Naive thymus-derived CD4-positive, alpha-beta T cell (primary cell): ENCODE measurements around the gene EEF1AKMT1. TPM values are rescaled to one million over a fixed set of nuclear protein-coding genes. Genes with fewer than 3 reads are reported as not detected.
A peak's percentile ranks its signal among the peaks of the same experiment; 100 is the strongest.

Experiments used
- ATAC-seq: fragments of 150-1000 bp; cut with Tn5 transposase; 2 replicates; pipeline ENCODE4 v1.10.0; 2021; ENCODE audit warnings: mild to moderate bottlenecking, moderate library complexity
- CTCF ChIA-PET: fragments of 350-600 bp; sonication (Branson Sonifier 250); formaldehyde crosslinking; loops from one replicate; lab custom pipeline; 2021; ENCODE audit warnings: antibody characterized with exemption; lab: Charles Lee
- POLR2A ChIA-PET: fragments of 350-600 bp; sonication (Branson Sonifier 250); formaldehyde crosslinking; loops from one replicate; lab custom pipeline; 2021; ENCODE audit warnings: antibody characterized with exemption, inconsistent platforms; lab: Charles Lee
- DNase-seq, 9 donors: peaks; one replicate each; pipeline versions ENCODE4 v3.0.0 to v3.0.0-alpha.2; 2020 to 2022; ENCODE audit warnings: mixed read lengths in 1 of 9
- H3K27ac ChIP-seq: one replicate; pipeline ENCODE4 v1.7.0; 2013; ENCODE audit warnings: mild to moderate bottlenecking, low read depth, low read length, moderate library complexity
- H3K27me3 ChIP-seq, 2 donors: one replicate each; pipeline ENCODE4 v1.7.0; 2013; ENCODE audit warnings: low read length in 2 of 2, mild to moderate bottlenecking in 2 of 2, moderate library complexity in 2 of 2; ENCODE audit not compliant: control insufficient read depth in 2 of 2, insufficient read depth in 2 of 2
- H3K36me3 ChIP-seq, 3 experiments: 1 replicate in 2 of 3; 2 replicates in 1 of 3; pipeline ENCODE4 v1.7.0; 2013; ENCODE audit warnings: low read length in 3 of 3, mild to moderate bottlenecking in 3 of 3, moderate library complexity in 1 of 3; ENCODE audit not compliant: insufficient read depth in 3 of 3, control insufficient read depth in 2 of 3
- H3K4me1 ChIP-seq, 2 donors: one replicate each; pipeline ENCODE4 v1.7.0; 2013; ENCODE audit warnings: low read length in 2 of 2, mild to moderate bottlenecking in 2 of 2, moderate library complexity in 1 of 2; ENCODE audit not compliant: control insufficient read depth in 2 of 2, insufficient read depth in 2 of 2
- H3K4me3 ChIP-seq: 2 replicates; pipeline ENCODE4 v1.7.0; 2013; ENCODE audit warnings: mild to moderate bottlenecking, low read length
- H3K9me3 ChIP-seq, 3 experiments: 1 replicate in 2 of 3; 2 replicates in 1 of 3; pipeline ENCODE4 v1.7.0; 2013; ENCODE audit warnings: low read length in 3 of 3; ENCODE audit not compliant: control insufficient read depth in 2 of 3
- H3K27ac Mint-ChIP-seq, 9 donors: one replicate each; pipeline ENCODE4 v1.8.0; 2020 to 2022; ENCODE audit warnings: mixed read lengths in 9 of 9, mild to moderate bottlenecking in 8 of 9, moderate library complexity in 5 of 9, inconsistent platforms in 2 of 9
- H3K27me3 Mint-ChIP-seq, 5 donors: one replicate each; pipeline ENCODE4 v1.8.0; 2021 to 2022; ENCODE audit warnings: mixed read lengths in 5 of 5, mild to moderate bottlenecking in 1 of 5
- H3K36me3 Mint-ChIP-seq, 5 donors: one replicate each; pipeline ENCODE4 v1.8.0; 2020 to 2022; ENCODE audit warnings: mixed read lengths in 5 of 5, mild to moderate bottlenecking in 3 of 5, inconsistent platforms in 1 of 5
- H3K4me1 Mint-ChIP-seq, 7 donors: one replicate each; pipeline ENCODE4 v1.8.0; 2020 to 2022; ENCODE audit warnings: mixed read lengths in 7 of 7, mild to moderate bottlenecking in 3 of 7, inconsistent platforms in 1 of 7
- H3K4me3 Mint-ChIP-seq, 10 donors: one replicate each; pipeline ENCODE4 v1.8.0; 2020 to 2022; ENCODE audit warnings: mild to moderate bottlenecking in 10 of 10, mixed read lengths in 10 of 10, moderate library complexity in 6 of 10, inconsistent platforms in 2 of 10
- H3K9me3 Mint-ChIP-seq, 11 donors: one replicate each; pipeline ENCODE4 v1.8.0; 2020 to 2022; ENCODE audit warnings: mixed read lengths in 11 of 11, mild to moderate bottlenecking in 4 of 11, inconsistent platforms in 1 of 11, moderate library complexity in 1 of 11
- intact Hi-C, 2 donors: fragments of 100-400 bp; cut with micrococcal nuclease; formaldehyde crosslinking; loops; one replicate each; pipeline ENCODE4 v1.15.1; 2023
- polyA plus RNA-seq, 2 donors: library from polyadenylated mRNA; unstranded; fragments of 300-500 nt; fragmentation: Illumina TruSeq; gene quantifications; one replicate each; pipeline ENCODE4 v1.2.3, GENCODE V29; 2021
- total RNA-seq, 6 experiments: library from RNA in 5 of 6; stranded (reverse) in 5 of 6; gene quantifications; 1 replicate in 5 of 6; 2 replicates in 1 of 6; pipeline ENCODE4 v1.2.3 and lab custom pipeline; 2021 to 2026

EEF1AKMT1 gene
- total and polyA plus RNA-seq, 7 experiments from 2014 or later = 4.2 to 14.1 (median 9.8) TPM

DNA sequence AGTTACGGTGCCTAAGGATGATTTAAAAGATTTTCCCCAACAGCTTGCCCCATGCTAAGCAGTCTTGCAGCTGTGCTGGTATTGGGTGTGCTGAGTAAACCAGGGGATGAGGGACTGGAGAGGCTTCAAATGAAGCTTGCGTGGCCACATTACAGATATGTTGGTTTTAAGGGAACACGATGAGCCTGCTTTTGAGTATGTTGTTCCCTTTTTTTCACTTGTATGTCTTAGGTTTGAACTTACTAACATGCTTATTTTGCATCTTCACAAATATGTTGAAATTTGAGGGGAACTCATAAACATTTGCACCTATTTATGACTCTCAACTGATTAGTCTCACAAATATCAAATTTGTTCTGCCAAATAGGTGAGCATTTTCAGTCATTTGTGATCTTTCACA is 72.3 kb downstream of the EEF1AKMT1 start:
- no peaks in the 10 kb centered on the region for H3K36me3 Mint-ChIP-seq
- no peak overlapping the region for H3K4me3 Mint-ChIP-seq
- Histone ChIP-seq H3K4me3 (no peak overlapping the region), H3K4me1 (peaks cover 3 to 8% of the 10 kb centered on the region in 2 donors), H3K9me3 (no peaks in the 10 kb centered on the region), H3K36me3 (no peaks in the 10 kb centered on the region), H3K27ac (no peak overlapping the region), H3K27me3 (peaks cover 0 to 5% of the 10 kb centered on the region in 2 donors)
- ATAC-seq (no peak), DNase-seq (no peak)
- H3K27me3 Mint-ChIP-seq = peaks cover 19 to 59% (median 29%) of the 10 kb centered on the region in 5 donors
- peaks cover 0 to 2% (median 0%) of the 10 kb centered on the region in 11 donors for H3K9me3 Mint-ChIP-seq
- ChIA-PET CTCF (no interaction called here), POLR2A (no interaction called here)
- intact Hi-C loops = loop anchor here (5.0 to 10.0 kb wide), 8 partner anchors 177 to 966 kb away; partner anchors contain the start of genes CRYL1 (in 1 of the 2), MICU2 (in 1 of the 2), MRPL57 (in 1 of the 2) and SKA3 (in 1 of the 2)
- H3K27ac Mint-ChIP-seq = no peak overlapping the region
- H3K4me1 Mint-ChIP-seq = peaks cover 0 to 13% (median 8%) of the 10 kb centered on the region in 7 donors

DNA sequence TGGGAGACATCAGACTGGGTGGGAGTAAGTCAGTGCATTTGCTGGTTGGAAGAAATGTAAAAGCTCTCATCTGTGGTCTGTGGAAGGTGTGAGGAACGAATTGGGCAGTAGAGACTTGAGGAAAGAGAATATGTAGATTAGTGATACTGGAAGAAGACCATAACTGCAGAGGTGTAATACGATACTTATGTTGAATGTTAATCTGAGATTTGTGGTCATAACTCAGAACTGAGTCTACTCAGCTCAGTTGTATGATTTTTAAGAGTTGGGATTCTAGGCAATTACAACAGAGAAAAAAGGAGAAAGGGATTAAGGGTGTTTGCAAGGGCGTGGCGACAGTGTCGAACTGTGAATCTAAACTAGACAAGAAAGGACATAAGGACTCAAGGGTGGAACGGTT is 73.5 kb downstream of the EEF1AKMT1 start:
- no peaks in the 10 kb centered on the region for H3K9me3 ChIP-seq
- no peak overlapping the region for H3K4me3 Mint-ChIP-seq
- POLR2A ChIA-PET = no interaction called here
- peaks cover 0 to 13% (median 8%) of the 10 kb centered on the region in 7 donors for H3K4me1 Mint-ChIP-seq
- peaks cover 0 to 3% (median 0%) of the 10 kb centered on the region in 5 donors for H3K36me3 Mint-ChIP-seq
- DNase-seq = no peak
- peaks cover 25 to 64% (median 37%) of the 10 kb centered on the region in 5 donors for H3K27me3 Mint-ChIP-seq
- intact Hi-C loops = loop anchor here (5.0 to 10.0 kb wide), 8 partner anchors 175 to 967 kb away; partner anchors contain the start of genes CRYL1 (in 1 of the 2), MICU2 (in 1 of the 2), MRPL57 (in 1 of the 2) and SKA3 (in 1 of the 2)
- H3K4me1 ChIP-seq = peaks cover 3 to 8% of the 10 kb centered on the region in 2 donors
- peaks cover 0 to 5% of the 10 kb centered on the region in 2 donors for H3K27me3 ChIP-seq
- CTCF ChIA-PET = no interaction called here
- no peak overlapping the region for H3K4me3 ChIP-seq
- no peaks in the 10 kb centered on the region for H3K36me3 ChIP-seq
- peak overlapping the region in 1 of 9 donors; percentile 16 for H3K27ac Mint-ChIP-seq
- peaks cover 0 to 2% (median 0%) of the 10 kb centered on the region in 11 donors for H3K9me3 Mint-ChIP-seq
- H3K27ac ChIP-seq = no peak overlapping the region
- no peak for ATAC-seq

DNA sequence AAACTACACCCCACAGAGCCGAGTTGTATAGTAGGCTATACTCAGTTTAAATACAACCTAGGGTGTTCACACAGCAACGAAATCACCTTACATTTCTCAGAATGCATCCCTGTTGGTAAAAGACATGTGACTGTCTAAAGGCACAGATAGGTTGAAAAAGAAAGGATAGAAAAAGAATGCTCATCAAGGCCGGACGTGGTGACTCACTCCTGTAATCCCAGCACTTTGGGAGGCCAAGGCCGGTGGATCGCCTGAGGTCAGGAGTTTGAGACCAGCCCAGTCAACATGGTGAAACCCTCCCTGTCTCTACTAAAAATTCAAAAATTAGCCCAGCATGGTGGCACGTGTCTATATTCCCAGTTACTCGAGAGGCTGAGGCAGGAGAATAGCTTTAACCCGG is 74.0 kb downstream of the EEF1AKMT1 start:
- Mint-ChIP-seq H3K27me3 (peaks cover 26 to 60% (median 37%) of the 10 kb centered on the region in 5 donors), H3K36me3 (peaks cover 0 to 3% (median 0%) of the 10 kb centered on the region in 5 donors), H3K4me1 (peaks cover 0 to 13% (median 8%) of the 10 kb centered on the region in 7 donors), H3K27ac (no peak overlapping the region), H3K4me3 (peak overlapping the region in 1 of 10 donors; percentile 58), H3K9me3 (peaks cover 0 to 2% (median 0%) of the 10 kb centered on the region in 11 donors)
- Histone ChIP-seq H3K27me3 (peaks cover 0 to 5% of the 10 kb centered on the region in 2 donors), H3K36me3 (no peaks in the 10 kb centered on the region), H3K4me3 (no peak overlapping the region), H3K4me1 (peaks cover 3 to 8% of the 10 kb centered on the region in 2 donors), H3K27ac (no peak overlapping the region), H3K9me3 (no peaks in the 10 kb centered on the region)
- DNase-seq (no peak), ATAC-seq (no peak)
- ChIA-PET POLR2A (no interaction called here), CTCF (no interaction called here)
- intact Hi-C loops = loop anchor here (5.0 to 10.0 kb wide), 8 partner anchors 175 to 968 kb away; partner anchors contain the start of genes CRYL1 (in 1 of the 2), MICU2 (in 1 of the 2), MRPL57 (in 1 of the 2) and SKA3 (in 1 of the 2)

DNA sequence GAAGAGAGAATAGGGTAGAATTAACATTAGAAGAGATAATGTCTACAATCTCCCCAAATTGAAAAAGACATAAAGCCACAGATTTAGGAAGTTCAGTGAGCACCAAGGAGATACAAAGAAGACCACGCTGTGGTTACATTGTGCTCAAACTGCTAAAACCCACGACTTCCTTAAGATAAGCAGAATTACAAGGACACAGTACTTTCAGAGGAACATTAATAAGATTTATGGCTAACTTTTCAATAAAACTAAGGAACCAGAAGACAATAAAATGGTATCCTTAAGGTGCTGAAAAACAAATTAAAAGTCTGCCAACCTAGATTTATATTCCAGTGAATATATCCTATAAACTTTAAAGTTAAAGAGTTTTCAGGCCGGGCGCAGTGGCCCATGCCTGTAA is 77.7 kb downstream of the EEF1AKMT1 start:
- peaks cover 0 to 3% (median 0%) of the 10 kb centered on the region in 7 donors for H3K4me1 Mint-ChIP-seq
- no peaks in the 10 kb centered on the region for H3K9me3 ChIP-seq
- no peak overlapping the region for H3K4me3 ChIP-seq
- ATAC-seq (no peak), DNase-seq (no peak)
- H3K4me1 ChIP-seq = no peaks in the 10 kb centered on the region
- peaks cover 0 to 3% (median 0%) of the 10 kb centered on the region in 5 donors for H3K36me3 Mint-ChIP-seq
- POLR2A ChIA-PET = interaction anchor here (0.7 kb wide), 1 partner anchor 200 kb away, joined by 4 read pairs; no protein-coding TSS in a partner anchor
- peaks cover 0 to 2% (median 0%) of the 10 kb centered on the region in 11 donors for H3K9me3 Mint-ChIP-seq
- no peak overlapping the region for H3K27ac ChIP-seq
- no peak overlapping the region for H3K27ac Mint-ChIP-seq
- H3K4me3 Mint-ChIP-seq = no peak overlapping the region
- intact Hi-C loops = no loop called here
- CTCF ChIA-PET = no interaction called here
- H3K27me3 Mint-ChIP-seq = peaks cover 22 to 37% (median 34%) of the 10 kb centered on the region in 5 donors
- no peaks in the 10 kb centered on the region for H3K27me3 ChIP-seq
- no peaks in the 10 kb centered on the region for H3K36me3 ChIP-seq

DNA sequence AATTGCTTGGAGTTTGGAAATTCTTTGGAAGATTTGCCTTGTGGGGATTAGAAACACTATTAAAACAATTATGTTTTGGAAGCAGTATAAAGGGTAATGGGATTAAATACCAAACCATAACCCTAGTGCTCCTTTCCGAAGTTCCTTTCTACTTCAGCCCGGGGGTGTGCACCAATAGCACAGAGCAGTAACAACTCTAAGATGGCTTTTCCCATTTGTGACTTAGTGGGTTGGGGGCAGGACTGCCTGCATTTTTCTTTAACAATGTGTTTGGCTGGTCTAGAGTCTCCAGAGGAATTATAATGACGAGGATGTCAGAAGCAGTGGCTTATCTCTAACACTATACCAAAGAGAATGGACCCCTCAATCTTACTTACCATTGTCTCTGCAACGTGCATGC is 82.1 kb downstream of the EEF1AKMT1 start:
- no peak overlapping the region for H3K4me3 Mint-ChIP-seq

DNA sequence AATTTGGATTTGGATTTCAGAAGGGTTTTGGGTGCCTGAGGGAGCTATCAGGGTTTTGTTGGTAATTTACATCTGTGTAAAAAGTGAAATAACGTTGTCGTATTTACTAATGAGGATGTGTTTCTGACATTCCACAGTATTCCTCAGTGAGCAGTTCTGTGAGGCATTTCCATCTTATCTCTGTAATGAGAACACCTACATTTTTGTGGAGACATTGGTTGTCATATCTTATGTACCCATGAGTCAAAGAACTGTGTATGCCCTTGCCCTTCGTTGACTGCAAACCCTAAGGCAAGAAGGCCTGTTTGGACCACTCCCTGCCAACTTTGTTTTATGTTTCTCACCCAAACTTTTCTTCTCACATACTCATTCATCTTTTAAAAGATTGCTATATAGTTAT is 84.5 kb downstream of the EEF1AKMT1 start:
- Histone ChIP-seq H3K36me3 (no peaks in the 10 kb centered on the region), H3K4me1 (no peaks in the 10 kb centered on the region), H3K4me3 (no peak overlapping the region), H3K27me3 (no peaks in the 10 kb centered on the region), H3K27ac (no peak overlapping the region), H3K9me3 (no peaks in the 10 kb centered on the region)
- intact Hi-C loops = no loop called here
- Mint-ChIP-seq H3K9me3 (no peaks in the 10 kb centered on the region), H3K4me3 (no peak overlapping the region), H3K27ac (no peak overlapping the region), H3K36me3 (peaks cover 0 to 27% (median 8%) of the 10 kb centered on the region in 5 donors), H3K27me3 (no peaks in the 10 kb centered on the region), H3K4me1 (no peaks in the 10 kb centered on the region)
- DNase-seq = no peak
- CTCF ChIA-PET = no interaction called here
- POLR2A ChIA-PET = no interaction called here
- ATAC-seq = no peak

More for the DNA sequence above, 82.1 kb downstream of the EEF1AKMT1 start:
- Histone ChIP-seq H3K4me1 (no peaks in the 10 kb centered on the region), H3K27me3 (no peaks in the 10 kb centered on the region), H3K9me3 (no peaks in the 10 kb centered on the region), H3K4me3 (no peak overlapping the region), H3K27ac (no peak overlapping the region), H3K36me3 (no peaks in the 10 kb centered on the region)
- ChIA-PET CTCF (no interaction called here), POLR2A (no interaction called here)
- Mint-ChIP-seq H3K9me3 (peaks cover 0 to 2% (median 0%) of the 10 kb centered on the region in 11 donors), H3K36me3 (peaks cover 0 to 21% (median 8%) of the 10 kb centered on the region in 5 donors), H3K27me3 (peaks cover 1 to 11% (median 8%) of the 10 kb centered on the region in 5 donors), H3K4me1 (no peaks in the 10 kb centered on the region), H3K27ac (no peak overlapping the region)
- DNase-seq (no peak), ATAC-seq (no peak)
- intact Hi-C loops = no loop called here
